Measurements from ENCODE around the gene RMC1.
A peak's percentile ranks its signal among the peaks of the same experiment; 100 is the strongest.
"Not testable (repeated sequence)": the region's sequence is repeated elsewhere in the genome, so short reads cannot be mapped to it uniquely, and the experiment has no call there.

The RMC1 gene

GRCh38 chr18:23503038-23503962 is at the start of gene RMC1:
RMC1 (plus strand) TSS chr18:23503511; CDS start chr18:23503619, 108 bp downstream.
- peak; percentile 67 for DNase-seq (ENCODE audit: low spot score)

GRCh38 chr18:23453680-23454058 is 49.6 kb upstream of the RMC1 start:
- peak; percentile 11 for DNase-seq (ENCODE audit: low spot score)

- DNase-seq (ENCODE audit: low spot score) = no peak
Observed at GRCh38 chr18:23456835-23457234, 46.5 kb upstream of the RMC1 start.

- no peak for DNase-seq (ENCODE audit: low spot score)
Observed at GRCh38 chr18:23458830-23459529, 44.3 kb upstream of the RMC1 start.

- DNase-seq (ENCODE audit: low spot score) = no peak
Observed at GRCh38 chr18:23459530-23459921, 43.8 kb upstream of the RMC1 start.

- peak; percentile 14 for DNase-seq (ENCODE audit: low spot score)
Observed at GRCh38 chr18:23460285-23461273, 42.7 kb upstream of the RMC1 start.

GRCh38 chr18:23462876-23463275 is 40.4 kb upstream of the RMC1 start:
- DNase-seq (ENCODE audit: low spot score) = no peak

GRCh38 chr18:23468753-23469459 is 34.4 kb upstream of the RMC1 start:
- DNase-seq (ENCODE audit: low spot score) = no peak

GRCh38 chr18:23470620-23471387 is 32.5 kb upstream of the RMC1 start:
- DNase-seq (ENCODE audit: low spot score) = no peak

- DNase-seq (ENCODE audit: low spot score) = no peak
Observed at GRCh38 chr18:23471486-23471885, 31.8 kb upstream of the RMC1 start.

- no peak for DNase-seq (ENCODE audit: low spot score)
Observed at GRCh38 chr18:23479829-23480505, 23.3 kb upstream of the RMC1 start.

- DNase-seq (ENCODE audit: low spot score) = no peak
Observed at GRCh38 chr18:23484561-23485182, 18.6 kb upstream of the RMC1 start.

GRCh38 chr18:23485386-23485785 is 17.9 kb upstream of the RMC1 start:
- DNase-seq (ENCODE audit: low spot score) = no peak

- DNase-seq (ENCODE audit: low spot score) = peak; percentile 21
Observed at GRCh38 chr18:23487738-23488570, 15.4 kb upstream of the RMC1 start.

- DNase-seq (ENCODE audit: low spot score) = not testable (repeated sequence)
Observed at GRCh38 chr18:23489586-23489985, 13.7 kb upstream of the RMC1 start.

GRCh38 chr18:23493654-23494053 is 9.7 kb upstream of the RMC1 start:
- DNase-seq (ENCODE audit: low spot score) = no peak

GRCh38 chr18:23494992-23495391 is 8.3 kb upstream of the RMC1 start:
- no peak for DNase-seq (ENCODE audit: low spot score)

GRCh38 chr18:23495723-23496440 is 7.4 kb upstream of the RMC1 start:
- DNase-seq (ENCODE audit: low spot score) = no peak

All from HuH-7 (cell line).